Esophagus muscularis mucosa (tissue), 4 donors: Measurements from ENCODE around the gene CD5L. TPM values are rescaled to one million over a fixed set of nuclear protein-coding genes. Genes with fewer than 3 reads are reported as not detected.

Experiments used
- DNase-seq: peaks from one replicate; pipeline ENCODE4 v3.0.0-alpha.2; 2017; ENCODE audit errors: extremely low spot score
- H3K27ac ChIP-seq, 4 donors: fragments of 200-600 bp; sonication (generic); replicated peaks in 1 of 4; 1 replicate in 3 of 4; 2 replicates in 1 of 4; pipeline ENCODE4 v1.5.1; 2016 to 2019; ENCODE audit warnings: mild to moderate bottlenecking in 1 of 4
- H3K27me3 ChIP-seq, 4 donors: fragments of 200-600 bp; sonication (generic); one replicate each; pipeline versions ENCODE4 v1.5.1 to v1.6.0; 2016 to 2019
- H3K36me3 ChIP-seq, 4 donors: fragments of 200-600 bp; sonication (generic); one replicate each; pipeline ENCODE4 v1.5.1; 2016 to 2019
- H3K4me1 ChIP-seq, 4 donors: fragments of 200-600 bp; sonication (generic); one replicate each; pipeline ENCODE4 v1.5.1; 2016 to 2019
- H3K4me3 ChIP-seq, 4 donors: fragments of 200-600 bp; sonication (generic); 1 replicate in 2 of 4; 2 replicates in 2 of 4; pipeline ENCODE4 v1.5.1; 2016 to 2019; ENCODE audit warnings: mild to moderate bottlenecking in 4 of 4, moderate library complexity in 1 of 4
- H3K9me3 ChIP-seq, 4 donors: fragments of 200-600 bp; sonication (generic); 1 replicate in 3 of 4; 2 replicates in 1 of 4; pipeline ENCODE4 v1.5.1; 2016 to 2019
- EP300 ChIP-seq: sonication (generic); formaldehyde crosslinking; IDR thresholded peaks from one replicate; pipeline ENCODE4 v1.6.1; 2017; ENCODE audit warnings: antibody characterized with exemption
- POLR2A ChIP-seq: fragments of 450-650 bp; IDR thresholded peaks from one replicate; pipeline ENCODE4 v1.6.1; 2017; ENCODE audit warnings: antibody characterized with exemption, moderate library complexity, mild to moderate bottlenecking, low read depth
- POLR2AphosphoS5 ChIP-seq, 2 donors: sonication (generic); formaldehyde crosslinking; IDR thresholded peaks; one replicate each; pipeline ENCODE4 v1.6.1; 2017; ENCODE audit warnings: antibody characterized with exemption in 2 of 2
- WGBS: methylation state at CpG from one replicate; pipeline ENCODE4 v1.1.5; 2018; 5-methylcytosine and 5-hydroxymethylcytosine counted together
- intact Hi-C: fragments of 100-400 bp; cut with DNase I; formaldehyde crosslinking; loops from one replicate; pipeline ENCODE4 v1.15.1; 2023
- total RNA-seq, 4 donors: library from RNA; depleted of rRNA; stranded (reverse); fragments of >200 nt; gene quantifications; one replicate each; pipeline versions ENCODE4 v1.1.0 to v1.2.1, GENCODE V29; 2016
- TF ChIP-seq, protein P1 (sequence below), 3 experiments: fragments of 200-600 bp in 2 of 3; fragments of 450-650 bp in 1 of 3; sonication (generic) in 2 of 3; IDR thresholded peaks; one replicate each; pipeline ENCODE4 v1.5.1; 2017 to 2019; ENCODE audit warnings: antibody characterized with exemption in 3 of 3, mild to moderate bottlenecking in 2 of 3, moderate library complexity in 1 of 3

CD5L gene
- total RNA-seq, 4 donors from 2014 or later: 1.2 TPM; not detected in 3

DNA sequence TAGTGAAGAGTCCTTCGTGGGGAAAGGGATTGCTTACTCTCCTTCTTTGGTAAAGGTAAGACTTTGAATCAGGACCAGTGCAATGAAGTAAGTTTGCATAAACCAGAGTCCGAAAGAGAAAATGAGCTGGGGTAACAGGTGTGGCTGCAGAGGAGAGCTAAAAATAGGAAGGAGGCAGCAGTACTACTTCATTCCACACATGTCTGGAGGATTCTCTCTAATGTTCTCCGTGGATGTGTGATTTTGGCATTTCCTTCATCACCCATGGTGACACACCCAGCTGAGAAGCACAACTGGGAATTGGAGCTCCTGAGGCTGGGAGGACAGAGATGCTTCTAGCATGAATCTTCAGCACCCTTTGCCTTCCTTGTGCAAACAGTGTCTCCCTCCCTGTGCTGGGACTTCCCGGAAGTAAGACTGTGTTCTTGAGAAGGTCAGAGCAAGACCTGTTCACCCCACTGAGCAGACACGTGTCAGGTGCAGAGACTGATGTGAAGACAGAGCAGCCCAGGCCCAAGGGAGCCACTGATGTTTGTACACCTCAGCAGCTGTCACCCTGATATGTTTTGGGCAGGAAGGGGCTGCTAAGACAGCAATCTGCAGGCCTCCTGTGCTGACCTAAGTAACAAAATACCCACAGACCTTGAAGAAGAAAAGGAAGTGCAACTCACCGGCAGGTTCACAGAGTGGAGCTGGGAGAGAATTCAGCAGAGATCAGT lies 35.0 kb downstream of the CD5L start:
- TF ChIP-seq POLR2AphosphoS5 (IDR thresholded peaks at IDR 0.05) (no peak), POLR2A (no peak), EP300 (no peak)
- TF ChIP-seq, protein P1, sequence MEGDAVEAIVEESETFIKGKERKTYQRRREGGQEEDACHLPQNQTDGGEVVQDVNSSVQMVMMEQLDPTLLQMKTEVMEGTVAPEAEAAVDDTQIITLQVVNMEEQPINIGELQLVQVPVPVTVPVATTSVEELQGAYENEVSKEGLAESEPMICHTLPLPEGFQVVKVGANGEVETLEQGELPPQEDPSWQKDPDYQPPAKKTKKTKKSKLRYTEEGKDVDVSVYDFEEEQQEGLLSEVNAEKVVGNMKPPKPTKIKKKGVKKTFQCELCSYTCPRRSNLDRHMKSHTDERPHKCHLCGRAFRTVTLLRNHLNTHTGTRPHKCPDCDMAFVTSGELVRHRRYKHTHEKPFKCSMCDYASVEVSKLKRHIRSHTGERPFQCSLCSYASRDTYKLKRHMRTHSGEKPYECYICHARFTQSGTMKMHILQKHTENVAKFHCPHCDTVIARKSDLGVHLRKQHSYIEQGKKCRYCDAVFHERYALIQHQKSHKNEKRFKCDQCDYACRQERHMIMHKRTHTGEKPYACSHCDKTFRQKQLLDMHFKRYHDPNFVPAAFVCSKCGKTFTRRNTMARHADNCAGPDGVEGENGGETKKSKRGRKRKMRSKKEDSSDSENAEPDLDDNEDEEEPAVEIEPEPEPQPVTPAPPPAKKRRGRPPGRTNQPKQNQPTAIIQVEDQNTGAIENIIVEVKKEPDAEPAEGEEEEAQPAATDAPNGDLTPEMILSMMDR (IDR thresholded peaks at IDR 0.05): no peak
- no peaks in the 10 kb centered on the region for H3K36me3 ChIP-seq
- WGBS: 58% methylated on average over 6 of the region's 6 CpGs
- peaks cover 0 to 3% (median under 1%) of the 10 kb centered on the region in 4 donors for H3K9me3 ChIP-seq
- H3K4me3 ChIP-seq: no peak overlapping the region
- no peaks in the 10 kb centered on the region for H3K27me3 ChIP-seq
- DNase-seq: no peak
- no peaks in the 10 kb centered on the region for H3K4me1 ChIP-seq
- no peak overlapping the region for H3K27ac ChIP-seq
- intact Hi-C loops: no loop called here

DNA sequence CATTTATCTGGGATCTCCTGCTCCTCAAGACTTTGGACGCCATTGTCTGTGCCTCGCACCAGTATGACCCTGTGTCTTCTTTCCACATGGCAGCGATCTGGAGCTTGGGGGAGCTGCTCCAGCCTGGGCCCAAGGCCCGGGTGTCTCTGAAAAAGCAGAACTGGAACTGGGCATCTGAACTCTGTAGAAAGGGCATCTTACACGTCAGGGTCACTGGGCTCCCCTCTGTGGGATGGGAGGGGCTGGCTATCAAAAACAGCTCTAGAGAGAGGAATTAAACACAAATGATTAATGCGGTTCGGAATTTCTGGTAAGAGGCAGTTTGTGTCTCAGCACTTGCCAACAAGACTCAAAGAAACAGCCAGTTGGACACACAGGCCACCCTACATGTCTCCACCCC lies 37.8 kb downstream of the CD5L start:
- no peak overlapping the region for H3K27ac ChIP-seq
- H3K4me3 ChIP-seq: no peak overlapping the region
- H3K27me3 ChIP-seq: no peaks in the 10 kb centered on the region
- no peaks in the 10 kb centered on the region for H3K4me1 ChIP-seq
- WGBS: 64% methylated on average over 6 of the region's 7 CpGs
- H3K9me3 ChIP-seq: no peaks in the 10 kb centered on the region
- no peaks in the 10 kb centered on the region for H3K36me3 ChIP-seq
- intact Hi-C loops: no loop called here
- DNase-seq: no peak
- no peak for TF ChIP-seq POLR2A
- no peak for TF ChIP-seq POLR2AphosphoS5 (IDR thresholded peaks at IDR 0.05)
- TF ChIP-seq EP300: no peak
- TF ChIP-seq, protein P1 (IDR thresholded peaks at IDR 0.05): no peak

DNA sequence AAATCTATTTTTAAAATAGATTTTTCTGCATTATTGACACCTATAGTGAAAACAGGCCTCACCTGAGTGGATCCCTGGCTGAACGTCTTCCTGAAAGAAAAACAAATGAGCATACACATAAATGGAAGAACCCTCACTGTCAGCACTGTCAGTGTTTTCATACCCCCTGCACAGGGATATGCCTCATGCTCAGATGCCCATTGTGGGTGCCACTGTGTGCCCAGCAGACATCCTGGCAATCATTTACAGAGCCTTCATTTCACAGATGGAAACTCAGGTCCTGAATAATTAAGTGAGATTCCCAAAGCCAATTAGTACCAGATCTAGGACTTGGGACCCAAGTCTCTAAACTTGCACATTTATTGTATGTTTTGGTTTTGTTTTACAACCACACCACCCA lies 41.6 kb downstream of the CD5L start:
- intact Hi-C loops: no loop called here
- no peaks in the 10 kb centered on the region for H3K9me3 ChIP-seq
- no peaks in the 10 kb centered on the region for H3K36me3 ChIP-seq
- H3K27me3 ChIP-seq: no peaks in the 10 kb centered on the region
- H3K27ac ChIP-seq: no peak overlapping the region
- TF ChIP-seq EP300 (no peak), POLR2AphosphoS5 (IDR thresholded peaks at IDR 0.05) (no peak), POLR2A (no peak)
- TF ChIP-seq, protein P1 (IDR thresholded peaks at IDR 0.05): no peak
- no peak for DNase-seq
- 68% methylated on average over 1 of the region's 1 CpG for WGBS
- no peak overlapping the region for H3K4me3 ChIP-seq
- H3K4me1 ChIP-seq: no peaks in the 10 kb centered on the region

GRCh38 chr1:157798211-157798610 lies 43.4 kb downstream of the CD5L start:
- TF ChIP-seq EP300 (no peak), POLR2AphosphoS5 (IDR thresholded peaks at IDR 0.05) (no peak), POLR2A (no peak)
- TF ChIP-seq, protein P1 (IDR thresholded peaks at IDR 0.05): no peak
- no peaks in the 10 kb centered on the region for H3K27me3 ChIP-seq
- intact Hi-C loops: no loop called here
- no peak overlapping the region for H3K4me3 ChIP-seq
- H3K4me1 ChIP-seq: no peaks in the 10 kb centered on the region
- no peak for DNase-seq
- no peak overlapping the region for H3K27ac ChIP-seq
- 86% methylated on average over 4 of the region's 5 CpGs for WGBS
- peaks cover 0 to 12% (median 6%) of the 10 kb centered on the region in 4 donors for H3K9me3 ChIP-seq
- H3K36me3 ChIP-seq: no peaks in the 10 kb centered on the region

DNA sequence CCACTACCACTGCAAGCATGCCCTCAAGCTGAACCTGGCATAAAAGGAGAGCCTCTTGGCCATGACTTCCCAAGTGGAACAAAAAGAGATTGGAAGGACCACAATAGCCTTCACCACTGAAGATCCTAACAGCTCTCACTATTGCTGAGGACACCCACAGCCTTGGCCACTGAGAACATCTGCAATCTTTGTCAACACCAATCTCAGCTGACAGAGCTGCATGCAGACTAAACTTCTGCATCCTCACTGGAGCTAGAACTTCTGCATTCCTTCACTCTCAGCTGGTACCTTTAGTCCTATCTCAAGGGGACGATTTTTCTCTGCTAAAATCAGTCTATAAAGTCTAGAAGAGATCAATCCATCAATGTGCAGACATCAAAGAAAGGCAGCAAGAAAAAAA lies 56.4 kb downstream of the CD5L start:
- Histone ChIP-seq H3K4me1 (no peaks in the 10 kb centered on the region), H3K4me3 (no peak overlapping the region), H3K9me3 (no peaks in the 10 kb centered on the region), H3K36me3 (no peaks in the 10 kb centered on the region), H3K27ac (no peak overlapping the region), H3K27me3 (no peaks in the 10 kb centered on the region)
- no peak for DNase-seq
- 24% methylated on average over 1 of the region's 1 CpG for WGBS
- intact Hi-C loops: no loop called here
- TF ChIP-seq EP300 (no peak), POLR2A (no peak), POLR2AphosphoS5 (IDR thresholded peaks at IDR 0.05) (no peak)
- TF ChIP-seq, protein P1 (IDR thresholded peaks at IDR 0.05): no peak
